ENCODE results near the gene CCDC171.

DNA sequence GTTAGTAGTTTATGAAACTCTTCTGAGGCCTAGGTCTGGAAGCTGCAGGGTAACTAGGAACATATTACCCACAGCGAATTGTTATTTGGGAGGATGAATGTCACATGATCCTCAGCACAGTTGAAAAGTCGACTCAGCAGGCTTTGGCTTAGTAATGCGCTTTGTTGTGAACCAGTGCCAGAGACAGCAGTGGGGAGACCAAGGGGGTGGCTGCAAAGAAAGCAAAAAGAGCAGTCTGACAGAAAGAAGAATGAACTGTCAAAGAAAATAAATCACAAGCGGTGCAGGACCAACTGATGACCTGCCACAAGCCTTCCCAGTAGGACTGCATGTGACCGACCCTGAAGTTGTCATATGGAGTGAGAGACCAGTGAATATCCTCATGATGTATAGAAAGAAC is 170.0 kb downstream of the CCDC171 start:
- no peak for TF ChIP-seq CTCF (IDR thresholded peaks at IDR 0.05)
- no peak for TF ChIP-seq EP300 (IDR thresholded peaks at IDR 0.05; ENCODE audit: low read depth)
- TF ChIP-seq POLR2A (IDR thresholded peaks at IDR 0.05) = no peak
- TF ChIP-seq POLR2AphosphoS5 (IDR thresholded peaks at IDR 0.05) = no peak
